Left kidney (tissue), 2 donors: ENCODE results near the gene SLC25A5. TPM values are rescaled to one million over a fixed set of nuclear protein-coding genes. Genes with fewer than 3 reads are reported as not detected.
"Not testable (repeated sequence)": the region's sequence is repeated elsewhere in the genome, so short reads cannot be mapped to it uniquely, and the experiment has no call there.

Experiments
- DNase-seq: peaks from one replicate; pipeline ENCODE4 v3.0.0-alpha.2; 2013
- polyA plus RNA-seq: library from polyadenylated mRNA; unstranded; fragments of 120-200 nt; gene quantifications from one replicate; pipeline ENCODE4 v1.2.1, GENCODE V29; 2013; ENCODE audit not compliant: insufficient read length

SLC25A5 gene
- polyA plus RNA-seq, 1 donor: 340 TPM

GRCh38 chrX:119474615-119475388 is 6.6 kb downstream of the SLC25A5 start:
- no peak for DNase-seq

- DNase-seq: no peak
These were observed 7.3 kb downstream of the SLC25A5 start for GRCh38 chrX:119475389-119476101.

GRCh38 chrX:119477812-119478232 is 9.6 kb downstream of the SLC25A5 start:
- no peak for DNase-seq

- DNase-seq: no peak
These were observed 10.3 kb downstream of the SLC25A5 start for GRCh38 chrX:119478504-119478903.

GRCh38 chrX:119479845-119480244 is 11.6 kb downstream of the SLC25A5 start:
- DNase-seq: no peak

GRCh38 chrX:119481323-119481801 is 13.1 kb downstream of the SLC25A5 start:
- DNase-seq: no peak

- no peak for DNase-seq
These were observed 13.8 kb downstream of the SLC25A5 start for GRCh38 chrX:119482041-119482440.

- DNase-seq: no peak
These were observed 14.5 kb downstream of the SLC25A5 start for GRCh38 chrX:119482481-119483480.

- no peak for DNase-seq
These were observed 18.5 kb downstream of the SLC25A5 start for GRCh38 chrX:119486745-119487144.

- not testable (repeated sequence) for DNase-seq
These were observed 19.5 kb downstream of the SLC25A5 start for GRCh38 chrX:119487766-119488165.

GRCh38 chrX:119488749-119489148 is 20.5 kb downstream of the SLC25A5 start:
- no peak for DNase-seq

GRCh38 chrX:119489212-119490074 is 21.2 kb downstream of the SLC25A5 start:
- no peak for DNase-seq

- no peak for DNase-seq
These were observed 24.2 kb downstream of the SLC25A5 start for GRCh38 chrX:119492463-119492862.

GRCh38 chrX:119493851-119494495 is 25.7 kb downstream of the SLC25A5 start:
- DNase-seq: not testable (repeated sequence)

- DNase-seq: no peak
These were observed 27.8 kb downstream of the SLC25A5 start for GRCh38 chrX:119495734-119496726.

- DNase-seq: no peak
These were observed 28.9 kb downstream of the SLC25A5 start for GRCh38 chrX:119497185-119497584.

GRCh38 chrX:119500061-119500800 is 32.0 kb downstream of the SLC25A5 start:
- no peak for DNase-seq

- no peak for DNase-seq
These were observed 33.4 kb downstream of the SLC25A5 start for GRCh38 chrX:119501511-119502148.
